BE2C (cell line): Measurements from ENCODE around the gene POU3F3.

ENCODE experiments used
- DNase-seq: peaks from one replicate; pipeline ENCODE4 v3.0.0-alpha.2; 2020
- H3K27me3 ChIP-seq: fragments of 250-450 bp; sonication (Bioruptor Pico); 2 replicates; pipeline ENCODE4 v1.5.1; 2020; ENCODE audit warnings: mild to moderate bottlenecking
- H3K36me3 ChIP-seq: fragments of 250-450 bp; sonication (Bioruptor Pico); 2 replicates; pipeline ENCODE4 v1.5.1; 2020; ENCODE audit warnings: mild to moderate bottlenecking
- H3K4me1 ChIP-seq: fragments of 250-450 bp; sonication (Bioruptor Pico); 2 replicates; pipeline ENCODE4 v1.5.1; 2020
- H3K4me3 ChIP-seq: 2 replicates; pipeline ENCODE4 v1.5.1; 2011; ENCODE audit warnings: low read depth, low read length
- H3K9me3 ChIP-seq: fragments of 250-450 bp; sonication (Bioruptor Pico); 2 replicates; pipeline ENCODE4 v1.5.1; 2020
- CTCF ChIP-seq: IDR thresholded peaks from 2 replicates; pipeline ENCODE4 v1.5.1; 2012; ENCODE audit warnings: mild to moderate bottlenecking, low read depth, low read length

POU3F3 gene

GRCh38 chr2:104855221-104856085 lies 1.5 kb downstream of the POU3F3 start:
- H3K4me3 ChIP-seq: no peak overlapping the region
- H3K9me3 ChIP-seq: no peaks in the 10 kb centered on the region; the same call in 1 of the 2 replicates
- H3K27me3 ChIP-seq: peaks cover 75% of the 10 kb centered on the region
- TF ChIP-seq CTCF: no peak
- DNase-seq: no peak
- H3K36me3 ChIP-seq: no peaks in the 10 kb centered on the region
- H3K4me1 ChIP-seq: no peaks in the 10 kb centered on the region

GRCh38 chr2:104856086-104856972 lies 2.4 kb downstream of the POU3F3 start:
- Histone ChIP-seq H3K4me1 (no peaks in the 10 kb centered on the region), H3K36me3 (no peaks in the 10 kb centered on the region), H3K9me3 (no peaks in the 10 kb centered on the region; the same call in 1 of the 2 replicates), H3K27me3 (peaks cover 71% of the 10 kb centered on the region), H3K4me3 (no peak overlapping the region)
- DNase-seq: no peak
- no peak for TF ChIP-seq CTCF

GRCh38 chr2:104856973-104857261 lies 3.0 kb downstream of the POU3F3 start:
- no peaks in the 10 kb centered on the region; the same call in 1 of the 2 replicates for H3K9me3 ChIP-seq
- H3K27me3 ChIP-seq: peaks cover 73% of the 10 kb centered on the region
- H3K4me1 ChIP-seq: no peaks in the 10 kb centered on the region
- TF ChIP-seq CTCF: no peak
- H3K4me3 ChIP-seq: no peak overlapping the region
- no peak for DNase-seq
- no peaks in the 10 kb centered on the region for H3K36me3 ChIP-seq

- DNase-seq: no peak
- Histone ChIP-seq H3K36me3 (no peaks in the 10 kb centered on the region), H3K27me3 (peaks cover 73% of the 10 kb centered on the region), H3K4me1 (no peaks in the 10 kb centered on the region), H3K4me3 (no peak overlapping the region), H3K9me3 (no peaks in the 10 kb centered on the region; the same call in 1 of the 2 replicates)
- TF ChIP-seq CTCF: no peak
Observed at GRCh38 chr2:104857262-104858005, 3.5 kb downstream of the POU3F3 start.

GRCh38 chr2:104858006-104858978 lies 4.4 kb downstream of the POU3F3 start:
- H3K9me3 ChIP-seq: no peaks in the 10 kb centered on the region; the same call in 1 of the 2 replicates
- no peak overlapping the region for H3K4me3 ChIP-seq
- no peak for TF ChIP-seq CTCF
- no peaks in the 10 kb centered on the region for H3K36me3 ChIP-seq
- no peak for DNase-seq
- H3K27me3 ChIP-seq: peaks cover 72% of the 10 kb centered on the region
- H3K4me1 ChIP-seq: no peaks in the 10 kb centered on the region
